ENCODE measurements around the gene ANKRD65. TPM values are rescaled to one million over a fixed set of nuclear protein-coding genes. Genes with fewer than 3 reads are reported as not detected.
"Not testable (repeated sequence)": the region's sequence is repeated elsewhere in the genome, so short reads cannot be mapped to it uniquely, and the experiment has no call there.

ANKRD65 gene
- polyA plus RNA-seq, 5 donors, result 22.2 to 46.8 (median 35.6) TPM

- DNase-seq, result peak; percentile 99 to 100
Measured at GRCh38 chr1:1399187-1399871, 21.7 kb downstream of the ANKRD65 start, which contains the start of gene CCNL2. TSS of gene CCNL2 (minus strand) at chr1:1399335. CDS start at chr1:1399306, 29 bp downstream.

GRCh38 chr1:1398677-1399186, 22.3 kb downstream of the ANKRD65 start:
- DNase-seq, result no peak

- no peak for DNase-seq
Measured at GRCh38 chr1:1397839-1398523, 23.1 kb downstream of the ANKRD65 start.

GRCh38 chr1:1395166-1395565, 25.9 kb downstream of the ANKRD65 start:
- no peak for DNase-seq

- DNase-seq, result no peak
Measured at GRCh38 chr1:1394116-1394515, 27.0 kb downstream of the ANKRD65 start.

- DNase-seq, result no peak
Measured at GRCh38 chr1:1393428-1393827, 27.6 kb downstream of the ANKRD65 start.

GRCh38 chr1:1393014-1393413, 28.1 kb downstream of the ANKRD65 start:
- DNase-seq, result no peak

GRCh38 chr1:1391225-1391624, 29.9 kb downstream of the ANKRD65 start:
- no peak for DNase-seq

- no peak for DNase-seq
Measured at GRCh38 chr1:1390675-1391074, 30.4 kb downstream of the ANKRD65 start.

GRCh38 chr1:1388078-1388472, 33.0 kb downstream of the ANKRD65 start:
- no peak for DNase-seq

- DNase-seq, result no peak
Measured at GRCh38 chr1:1387098-1388077, 33.7 kb downstream of the ANKRD65 start.

- no peak for DNase-seq
Measured at GRCh38 chr1:1385931-1386330, 35.1 kb downstream of the ANKRD65 start.

GRCh38 chr1:1385339-1385738, 35.7 kb downstream of the ANKRD65 start:
- DNase-seq, result not testable (repeated sequence)

- DNase-seq, result no peak
Measured at GRCh38 chr1:1381294-1381693, 39.8 kb downstream of the ANKRD65 start.

- no peak for DNase-seq
Measured at GRCh38 chr1:1380860-1381259, 40.2 kb downstream of the ANKRD65 start.

- DNase-seq, result no peak
Measured at GRCh38 chr1:1377540-1378205, 43.4 kb downstream of the ANKRD65 start.

GRCh38 chr1:1376551-1377226, 44.4 kb downstream of the ANKRD65 start:
- no peak for DNase-seq

- DNase-seq, result peak; percentile 100
Measured at GRCh38 chr1:1374929-1375662, 46.0 kb downstream of the ANKRD65 start, which contains the start of gene AURKAIP1. TSS of gene AURKAIP1 (minus strand) at chr1:1375207. CDS start at chr1:1374756, 451 bp downstream.

GRCh38 chr1:1374589-1374928, 46.5 kb downstream of the ANKRD65 start:
- DNase-seq, result no peak

All from right lung (tissue), 5 donors.